ENCODE measurements around the gene RTP4.

Gene RTP4

DNA sequence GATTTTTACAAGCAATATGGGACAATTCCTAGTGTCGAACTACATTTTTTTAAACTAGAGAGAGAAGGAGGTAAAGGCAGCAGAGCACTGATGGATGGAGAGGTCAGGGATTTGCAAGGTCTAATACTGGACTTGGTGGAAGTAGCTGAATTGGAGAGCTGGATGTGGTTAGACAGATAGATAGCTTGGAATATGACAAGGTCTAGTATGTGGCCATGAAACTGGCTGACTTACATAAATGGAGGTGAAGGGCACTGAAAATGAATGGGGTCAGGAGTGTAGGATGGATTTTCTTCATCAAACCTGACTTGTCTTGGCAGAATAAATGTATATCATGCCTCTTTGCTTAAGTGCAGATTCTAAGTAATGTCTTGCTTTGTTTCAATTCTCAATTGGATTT is 10.1 kb upstream of the RTP4 start:
- Histone ChIP-seq H3K9me2 (ENCODE audit: low read depth, low read length) (no peaks in the 10 kb centered on the region), H4K20me1 (ENCODE audit: insufficient read depth, low read length) (no peaks in the 10 kb centered on the region), H3K27me3 (ENCODE audit: insufficient read depth, low read length) (peaks cover under 1% of the 10 kb centered on the region; the same call in 1 of the 2 replicates), H3K36me3 (ENCODE audit: insufficient read depth, low read length) (no peaks in the 10 kb centered on the region), H3K9me3 (ENCODE audit: low read length) (no peaks in the 10 kb centered on the region), H3K4me1 (ENCODE audit: insufficient read depth, low read length, severe bottlenecking) (no peaks in the 10 kb centered on the region), H2AFZ (ENCODE audit: low read length) (no peak overlapping the region), H3K79me2 (ENCODE audit: insufficient read depth, low read length) (no peaks in the 10 kb centered on the region), H3K4me2 (ENCODE audit: low read length) (no peak overlapping the region), H3F3A (ENCODE audit: insufficient read depth, low read length) (no peaks in the 10 kb centered on the region), H3K4me3 (ENCODE audit: low read depth, low read length, poor library complexity, severe bottlenecking) (no peak overlapping the region), H3K27ac (ENCODE audit: low read depth, low read length, poor library complexity, severe bottlenecking) (no peak overlapping the region), H3K9ac (ENCODE audit: low read length) (no peak overlapping the region)
- TF ChIP-seq, protein P1, sequence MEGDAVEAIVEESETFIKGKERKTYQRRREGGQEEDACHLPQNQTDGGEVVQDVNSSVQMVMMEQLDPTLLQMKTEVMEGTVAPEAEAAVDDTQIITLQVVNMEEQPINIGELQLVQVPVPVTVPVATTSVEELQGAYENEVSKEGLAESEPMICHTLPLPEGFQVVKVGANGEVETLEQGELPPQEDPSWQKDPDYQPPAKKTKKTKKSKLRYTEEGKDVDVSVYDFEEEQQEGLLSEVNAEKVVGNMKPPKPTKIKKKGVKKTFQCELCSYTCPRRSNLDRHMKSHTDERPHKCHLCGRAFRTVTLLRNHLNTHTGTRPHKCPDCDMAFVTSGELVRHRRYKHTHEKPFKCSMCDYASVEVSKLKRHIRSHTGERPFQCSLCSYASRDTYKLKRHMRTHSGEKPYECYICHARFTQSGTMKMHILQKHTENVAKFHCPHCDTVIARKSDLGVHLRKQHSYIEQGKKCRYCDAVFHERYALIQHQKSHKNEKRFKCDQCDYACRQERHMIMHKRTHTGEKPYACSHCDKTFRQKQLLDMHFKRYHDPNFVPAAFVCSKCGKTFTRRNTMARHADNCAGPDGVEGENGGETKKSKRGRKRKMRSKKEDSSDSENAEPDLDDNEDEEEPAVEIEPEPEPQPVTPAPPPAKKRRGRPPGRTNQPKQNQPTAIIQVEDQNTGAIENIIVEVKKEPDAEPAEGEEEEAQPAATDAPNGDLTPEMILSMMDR (IDR thresholded peaks at IDR 0.05; ENCODE audit: low read length): no peak
- TF ChIP-seq EZH2 (IDR thresholded peaks at IDR 0.05; ENCODE audit: borderline replicate concordance, low read length): no peak

GRCh38 chr3:187359798-187360486 is 8.2 kb upstream of the RTP4 start:
- Histone ChIP-seq H3K9me3 (ENCODE audit: low read length) (no peaks in the 10 kb centered on the region), H3K27ac (ENCODE audit: low read depth, low read length, poor library complexity, severe bottlenecking) (no peak overlapping the region), H3K79me2 (ENCODE audit: insufficient read depth, low read length) (no peaks in the 10 kb centered on the region), H4K20me1 (ENCODE audit: insufficient read depth, low read length) (no peaks in the 10 kb centered on the region), H3K4me1 (ENCODE audit: insufficient read depth, low read length, severe bottlenecking) (no peaks in the 10 kb centered on the region), H3K36me3 (ENCODE audit: insufficient read depth, low read length) (no peaks in the 10 kb centered on the region), H3K4me3 (ENCODE audit: low read depth, low read length, poor library complexity, severe bottlenecking) (no peak overlapping the region), H3F3A (ENCODE audit: insufficient read depth, low read length) (no peaks in the 10 kb centered on the region), H3K27me3 (ENCODE audit: insufficient read depth, low read length) (no peaks in the 10 kb centered on the region), H3K4me2 (ENCODE audit: low read length) (no peak overlapping the region), H3K9me2 (ENCODE audit: low read depth, low read length) (no peaks in the 10 kb centered on the region), H2AFZ (ENCODE audit: low read length) (no peak overlapping the region), H3K9ac (ENCODE audit: low read length) (no peak overlapping the region)
- no peak for TF ChIP-seq EZH2 (IDR thresholded peaks at IDR 0.05; ENCODE audit: borderline replicate concordance, low read length)
- TF ChIP-seq, protein P1 (IDR thresholded peaks at IDR 0.05; ENCODE audit: low read length): no peak

DNA sequence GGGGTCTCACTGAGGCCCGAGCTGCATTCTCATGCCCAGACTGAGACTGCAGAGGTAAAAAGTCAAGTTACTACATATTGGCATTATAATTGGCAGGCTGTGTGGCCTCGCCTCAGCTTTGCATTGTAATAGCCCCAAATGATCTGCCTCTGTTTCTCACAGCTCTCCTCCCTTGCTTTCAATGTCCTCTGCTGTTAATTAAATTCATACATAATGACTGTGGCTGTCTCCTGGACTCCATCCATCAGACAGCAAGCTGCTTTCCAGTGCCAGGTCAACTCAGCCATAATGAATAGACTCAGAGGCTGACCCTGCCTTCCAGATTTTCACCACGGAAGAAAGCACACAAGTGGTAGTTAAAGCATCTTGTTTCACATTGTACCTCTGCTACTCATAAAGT is 7.6 kb upstream of the RTP4 start:
- Histone ChIP-seq H3K9me3 (ENCODE audit: low read length) (no peaks in the 10 kb centered on the region), H4K20me1 (ENCODE audit: insufficient read depth, low read length) (no peaks in the 10 kb centered on the region), H3K9me2 (ENCODE audit: low read depth, low read length) (no peaks in the 10 kb centered on the region), H2AFZ (ENCODE audit: low read length) (no peak overlapping the region), H3K4me1 (ENCODE audit: insufficient read depth, low read length, severe bottlenecking) (no peaks in the 10 kb centered on the region), H3K4me2 (ENCODE audit: low read length) (no peak overlapping the region), H3K36me3 (ENCODE audit: insufficient read depth, low read length) (no peaks in the 10 kb centered on the region), H3K27me3 (ENCODE audit: insufficient read depth, low read length) (no peaks in the 10 kb centered on the region), H3F3A (ENCODE audit: insufficient read depth, low read length) (no peaks in the 10 kb centered on the region), H3K79me2 (ENCODE audit: insufficient read depth, low read length) (no peaks in the 10 kb centered on the region), H3K9ac (ENCODE audit: low read length) (no peak overlapping the region), H3K4me3 (ENCODE audit: low read depth, low read length, poor library complexity, severe bottlenecking) (no peak overlapping the region), H3K27ac (ENCODE audit: low read depth, low read length, poor library complexity, severe bottlenecking) (no peak overlapping the region)
- no peak for TF ChIP-seq EZH2 (IDR thresholded peaks at IDR 0.05; ENCODE audit: borderline replicate concordance, low read length)
- TF ChIP-seq, protein P1 (IDR thresholded peaks at IDR 0.05; ENCODE audit: low read length): no peak
